GM21529 (cell line): ENCODE measurements around the gene ITPR1.

Source experiments
- ATAC-seq: cut with Tn5 transposase; IDR thresholded peaks from one replicate; pipeline ENCODE4 v1.9.1; 2021; ENCODE audit not compliant: unreplicated experiment

ITPR1 gene

DNA sequence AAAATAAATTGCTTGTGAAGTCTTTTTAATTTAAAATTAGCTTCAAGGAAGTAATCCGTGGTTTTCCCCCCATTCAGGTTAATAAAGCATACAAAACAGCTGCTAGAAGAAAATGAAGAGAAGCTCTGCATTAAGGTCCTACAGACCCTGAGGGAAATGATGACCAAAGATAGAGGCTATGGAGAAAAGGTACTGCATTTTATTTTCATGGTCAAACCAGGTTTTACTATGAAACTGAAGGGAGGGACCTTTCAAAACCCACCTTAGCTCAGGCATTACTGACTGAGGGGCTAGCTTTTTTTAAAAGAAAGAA, 218.5 kb downstream of the ITPR1 start:
- peak; percentile 24 for ATAC-seq

DNA sequence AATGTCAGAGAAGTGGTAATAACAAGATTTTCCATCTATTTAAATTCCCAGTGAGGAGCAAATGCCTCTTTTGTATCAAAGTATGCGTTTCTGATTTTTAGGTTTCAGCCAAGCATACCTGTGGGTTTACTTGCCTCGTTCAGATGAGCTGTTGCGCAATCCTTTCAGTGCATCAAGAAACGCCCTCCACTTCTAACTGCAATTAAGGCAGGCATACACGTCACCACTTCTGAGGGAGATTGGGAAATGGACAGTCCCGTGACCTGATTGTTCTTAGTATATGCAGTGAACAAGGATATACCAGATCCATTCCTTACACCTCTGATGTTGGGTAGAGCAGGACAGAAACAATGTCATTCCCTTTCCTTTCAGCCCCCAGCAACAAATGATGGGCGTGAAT, 219.0 kb downstream of the ITPR1 start:
- ATAC-seq = no peak

DNA sequence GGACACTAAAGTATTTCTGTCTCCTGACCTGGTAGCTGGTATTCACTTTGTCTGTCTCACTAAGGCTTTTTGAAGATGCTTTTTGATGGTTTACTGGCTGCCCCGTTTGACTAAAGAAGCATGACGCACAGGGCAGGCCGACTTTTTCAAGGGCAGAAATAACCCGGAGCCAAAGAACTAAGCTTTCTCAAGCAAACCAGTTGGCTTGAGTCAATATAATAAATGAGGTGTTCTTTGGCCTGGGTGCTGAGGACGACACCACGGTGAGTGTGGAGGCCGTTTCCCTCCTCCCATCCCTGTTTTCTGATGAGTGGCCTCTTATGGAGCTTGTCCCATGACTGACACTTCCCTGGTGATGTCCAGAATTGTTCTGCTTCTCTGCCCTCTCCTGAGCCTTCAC, 220.9 kb downstream of the ITPR1 start:
- no peak for ATAC-seq

DNA sequence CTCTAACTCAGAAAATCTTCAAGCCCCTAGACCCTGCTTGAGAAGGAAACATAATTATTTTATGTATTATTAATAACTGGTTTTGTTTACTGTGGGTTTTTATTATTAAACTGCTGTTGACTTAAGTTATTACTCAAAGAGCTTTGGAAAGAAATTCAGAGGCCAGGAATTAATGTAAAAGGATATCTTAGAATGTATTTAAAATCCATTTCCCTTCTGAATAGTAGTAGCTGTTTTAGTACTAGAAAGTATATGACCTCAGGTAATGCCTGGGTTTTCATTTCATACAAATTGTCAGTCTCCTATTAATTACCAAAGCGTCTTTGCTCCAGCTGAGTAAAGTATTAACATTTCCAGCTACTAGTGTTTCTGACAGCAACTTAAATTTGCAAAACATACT, 223.1 kb downstream of the ITPR1 start:
- ATAC-seq = no peak

DNA sequence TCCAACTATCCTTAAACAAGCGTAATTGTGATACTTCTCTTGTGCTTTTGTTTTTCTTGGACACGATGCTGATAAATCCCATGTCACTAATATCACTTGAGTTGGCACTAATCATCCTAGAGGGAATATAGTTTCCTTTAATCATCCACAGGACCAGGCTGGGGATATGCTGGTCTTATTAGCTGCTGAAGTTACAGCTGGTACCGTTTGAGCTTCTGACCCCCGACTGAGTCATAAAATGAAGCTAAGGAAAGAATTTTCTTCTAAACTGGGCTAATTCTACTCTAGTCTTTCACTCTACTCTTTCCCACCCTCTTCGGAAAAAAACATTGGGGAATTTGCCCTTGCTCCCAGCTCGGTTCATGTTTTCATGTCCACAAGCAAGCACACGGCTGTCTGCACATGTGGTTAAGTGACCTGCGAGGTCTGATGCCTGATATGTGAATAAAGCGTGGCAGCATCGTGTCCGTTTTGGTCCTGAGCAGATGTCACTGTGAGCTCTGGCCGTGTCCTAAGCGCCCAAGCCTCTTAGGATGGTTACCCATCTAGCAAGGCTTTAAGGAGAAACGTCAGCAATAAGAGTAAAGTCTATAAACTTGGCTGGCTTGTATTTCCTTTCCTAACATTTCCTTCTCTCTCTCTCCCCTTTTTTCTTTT, 223.7 kb downstream of the ITPR1 start:
- ATAC-seq = no peak

DNA sequence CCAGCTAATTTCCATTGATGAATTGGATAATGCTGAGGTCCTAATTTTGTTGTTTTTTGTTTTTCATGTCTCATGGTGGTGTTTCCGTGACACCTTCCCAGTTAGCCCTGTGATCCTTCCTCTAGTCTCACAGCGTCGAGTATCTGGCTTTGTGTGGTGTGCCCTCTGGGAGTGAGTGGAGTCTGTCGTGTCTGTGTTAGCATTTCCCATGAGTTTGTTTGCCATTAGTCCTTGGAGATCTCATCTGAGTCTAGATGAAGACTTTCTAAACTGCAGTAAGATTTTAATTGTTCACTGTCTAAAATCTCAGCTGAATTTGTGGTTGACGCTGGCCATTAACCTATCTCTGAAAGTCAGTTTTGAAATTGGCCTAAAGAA, 224.2 kb downstream of the ITPR1 start:
- ATAC-seq = no peak

DNA sequence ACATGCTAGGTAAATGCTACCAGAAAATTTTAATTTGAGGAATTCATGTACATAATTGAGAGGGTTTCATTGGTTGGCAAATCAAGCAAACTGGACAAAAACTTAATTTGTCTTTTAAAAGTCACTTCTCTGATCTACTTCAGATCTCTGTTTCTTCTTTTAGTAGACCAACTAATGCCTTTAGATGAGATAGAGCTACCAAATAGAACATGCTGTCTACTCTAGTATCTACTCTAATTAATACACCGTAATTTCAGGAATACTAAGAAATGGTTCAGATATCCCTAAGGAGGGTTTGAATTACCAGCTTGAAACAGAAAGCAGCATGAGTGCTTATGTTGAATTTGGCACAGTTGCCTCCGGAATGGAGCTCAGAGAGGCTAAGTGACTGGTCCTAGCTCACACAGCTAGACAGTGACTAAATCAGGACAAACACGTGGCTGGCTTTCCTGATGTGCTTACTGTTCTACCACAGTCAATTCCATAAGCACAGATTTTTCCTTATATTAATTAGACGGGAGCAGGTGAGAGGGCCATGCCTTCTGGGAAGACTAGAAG, 225.1 kb downstream of the ITPR1 start:
- no peak for ATAC-seq

DNA sequence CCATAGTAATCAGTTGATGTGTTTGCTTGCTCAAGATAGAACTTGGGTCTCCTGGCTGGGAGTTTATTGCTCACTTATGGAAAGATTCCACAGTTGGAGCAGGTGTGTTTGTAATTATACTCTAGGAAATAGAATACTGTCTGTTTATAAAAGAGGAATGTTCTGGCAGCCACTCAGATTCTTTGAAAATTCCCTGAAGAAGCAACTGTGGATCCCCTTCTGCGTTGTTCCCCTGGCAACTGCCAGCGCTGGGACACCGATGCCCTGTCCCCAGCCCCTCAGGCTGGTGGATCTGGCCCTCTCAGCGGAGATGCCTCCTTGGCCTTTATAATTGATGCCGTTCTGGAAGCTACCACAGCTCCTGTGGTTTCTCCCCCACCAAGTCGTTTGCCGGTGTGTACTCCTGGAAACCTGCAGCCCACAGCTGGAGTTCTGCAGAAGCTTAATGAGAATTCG, 225.9 kb downstream of the ITPR1 start:
- no peak for ATAC-seq

DNA sequence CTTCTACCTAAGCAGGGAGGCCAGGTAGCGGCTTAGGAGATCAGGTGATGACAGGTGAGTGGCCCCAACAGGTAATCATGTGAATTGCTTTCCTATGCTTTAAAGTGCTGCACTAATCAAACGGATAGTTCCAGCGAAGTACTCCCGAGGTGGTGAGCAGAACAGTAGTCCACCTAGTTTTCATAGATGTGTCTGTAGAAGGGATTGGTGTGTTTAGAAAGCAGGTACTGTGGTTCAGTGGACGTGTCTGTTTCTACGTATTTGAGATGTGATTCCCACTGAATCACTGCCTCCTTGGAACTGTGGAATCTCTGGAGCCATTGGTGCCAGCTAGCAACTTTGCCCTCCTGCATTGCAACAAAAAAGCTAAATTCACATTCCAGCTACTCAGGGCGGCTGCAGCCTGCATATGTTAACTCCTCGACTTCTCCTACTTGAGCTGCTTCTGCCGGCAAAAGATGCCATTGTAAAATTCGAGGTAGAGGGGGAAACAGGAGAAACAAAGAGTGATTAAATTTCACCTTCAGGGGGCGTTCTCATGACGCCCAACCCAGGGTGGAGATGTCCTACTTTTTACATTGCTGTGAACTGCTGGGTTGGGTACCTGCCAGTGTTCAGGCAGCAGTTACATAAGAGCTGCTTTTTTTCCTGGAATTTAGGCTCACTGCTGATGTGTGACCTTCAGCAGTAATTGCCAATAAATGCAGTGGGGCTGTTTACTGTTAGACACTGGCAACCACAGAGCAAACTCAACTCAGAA, 227.3 kb downstream of the ITPR1 start:
- ATAC-seq = peak; percentile 48

DNA sequence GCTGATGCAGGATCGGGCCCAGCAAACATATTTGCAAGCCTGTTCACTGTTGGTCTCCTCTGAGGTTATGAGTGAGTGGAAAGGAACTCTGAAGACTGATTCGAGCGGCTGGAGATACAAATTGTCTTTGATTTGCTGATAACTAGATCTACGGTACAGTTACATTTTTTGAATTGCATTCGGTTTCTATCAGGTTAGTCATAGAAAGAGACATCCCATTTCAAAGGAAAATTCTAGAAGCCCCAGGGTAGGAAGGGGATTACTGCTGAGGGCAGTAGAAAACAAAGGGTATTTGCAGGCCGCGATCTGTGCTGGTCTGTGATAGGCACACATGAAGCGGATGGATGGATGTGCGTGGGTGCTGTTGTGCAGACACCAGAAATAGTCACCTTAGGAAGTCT, 228.4 kb downstream of the ITPR1 start:
- no peak for ATAC-seq

DNA sequence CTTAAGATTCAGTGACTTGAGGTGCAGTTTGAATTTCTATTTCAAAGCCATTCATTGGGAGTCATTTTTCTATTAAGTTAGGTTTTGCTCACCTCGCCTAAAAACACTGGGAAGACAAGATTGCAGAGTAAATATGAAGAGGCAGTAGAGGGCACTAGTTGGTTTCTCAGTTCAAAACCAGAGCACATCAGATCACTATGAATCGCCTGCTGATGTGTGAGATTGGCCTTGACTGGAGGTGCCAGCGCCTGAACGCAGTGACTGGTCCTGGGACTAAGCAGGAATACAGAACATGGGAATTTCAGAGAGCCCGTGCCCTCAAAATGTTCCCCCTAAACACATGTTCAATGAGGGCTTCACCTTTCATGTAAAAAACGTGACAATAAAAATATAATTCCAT, 229.0 kb downstream of the ITPR1 start:
- ATAC-seq = no peak

DNA sequence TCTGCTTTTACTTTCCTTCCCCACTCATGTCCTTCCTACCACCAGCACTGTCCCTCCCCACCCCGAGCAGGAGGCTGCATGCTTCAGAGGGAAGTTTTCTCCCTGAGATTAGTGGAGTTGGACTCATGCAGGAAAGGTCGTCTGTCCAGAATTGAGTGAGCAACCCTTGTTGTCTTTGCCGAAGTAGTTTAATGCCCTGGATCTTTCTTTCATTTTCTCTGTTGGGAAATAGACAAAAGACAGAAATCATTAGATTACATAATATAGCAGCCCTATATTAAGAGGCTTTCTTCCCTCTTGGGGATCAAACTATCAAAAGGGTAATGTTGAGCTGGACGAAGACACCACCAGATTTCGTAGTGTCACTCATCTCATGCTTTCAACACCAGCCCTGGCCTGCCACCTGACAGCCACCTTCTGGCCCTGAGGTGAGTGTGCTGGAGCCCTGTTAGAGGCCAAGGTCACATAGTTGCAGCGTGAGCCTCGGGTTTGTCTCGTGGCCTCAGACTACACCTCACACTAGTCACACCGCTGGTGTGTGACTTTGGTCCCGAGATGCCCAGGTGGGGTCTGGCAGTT, 231.0 kb downstream of the ITPR1 start:
- ATAC-seq = no peak

DNA sequence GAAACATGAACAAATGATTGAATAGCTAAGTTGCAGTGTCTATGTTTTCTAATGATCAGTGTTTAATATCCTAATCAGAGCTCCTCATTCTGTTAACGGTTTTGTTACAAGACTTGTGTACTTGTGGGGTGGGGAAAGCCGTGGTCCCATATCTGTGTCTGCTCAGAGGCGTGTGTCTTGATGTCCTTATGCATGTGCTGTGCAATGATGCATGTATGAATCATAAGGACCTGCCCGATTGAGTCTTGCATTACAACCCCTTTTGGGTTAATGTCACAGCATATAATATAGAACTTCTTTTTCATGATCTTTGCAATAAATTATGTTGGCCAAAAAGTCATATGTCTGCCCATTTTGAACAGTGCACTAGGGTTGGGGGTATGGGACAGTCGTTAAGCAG, 233.4 kb downstream of the ITPR1 start:
- ATAC-seq = no peak

DNA sequence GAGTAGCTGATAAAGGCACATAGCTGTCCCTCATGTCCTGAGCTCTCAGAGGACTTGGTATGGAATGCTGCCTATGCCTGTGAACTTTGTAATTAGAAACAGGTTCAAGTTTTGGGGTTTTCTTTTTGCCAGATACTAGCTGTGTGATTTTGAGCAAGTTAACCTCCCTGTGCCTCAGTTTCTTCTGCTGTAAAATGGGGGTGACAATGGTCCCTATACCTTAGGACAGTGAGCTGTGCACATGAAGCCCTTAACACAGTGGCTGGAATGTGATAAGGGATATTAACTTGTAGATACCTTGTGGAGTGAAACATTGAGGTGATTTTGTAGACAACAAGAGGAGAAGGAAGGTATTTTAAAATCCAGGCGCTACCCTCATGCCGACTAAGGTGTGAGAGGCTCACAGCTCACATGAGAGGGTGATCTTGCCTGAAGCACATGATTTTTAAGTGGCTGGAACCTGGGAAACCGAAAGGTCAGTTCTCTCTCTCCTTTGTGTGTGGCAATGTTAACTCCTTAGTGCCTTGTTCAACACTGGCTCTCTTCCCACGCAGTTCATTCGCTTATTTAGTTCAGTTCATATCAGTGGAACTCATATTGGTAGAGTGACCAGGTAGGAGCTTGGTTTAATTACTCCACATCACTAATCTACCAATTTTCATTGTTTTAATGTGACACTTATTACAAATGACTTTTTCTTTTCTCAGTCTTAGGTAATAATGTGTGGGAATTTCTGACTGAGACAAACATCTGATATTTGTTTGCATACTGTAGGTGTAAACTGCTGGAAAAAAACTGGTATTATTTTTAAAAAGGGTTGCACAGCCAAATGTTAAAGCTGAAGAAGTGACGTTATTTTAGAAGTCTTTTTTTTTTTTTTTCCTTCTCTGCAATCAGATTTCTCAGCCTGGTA, 236.2 kb downstream of the ITPR1 start:
- ATAC-seq = no peak

DNA sequence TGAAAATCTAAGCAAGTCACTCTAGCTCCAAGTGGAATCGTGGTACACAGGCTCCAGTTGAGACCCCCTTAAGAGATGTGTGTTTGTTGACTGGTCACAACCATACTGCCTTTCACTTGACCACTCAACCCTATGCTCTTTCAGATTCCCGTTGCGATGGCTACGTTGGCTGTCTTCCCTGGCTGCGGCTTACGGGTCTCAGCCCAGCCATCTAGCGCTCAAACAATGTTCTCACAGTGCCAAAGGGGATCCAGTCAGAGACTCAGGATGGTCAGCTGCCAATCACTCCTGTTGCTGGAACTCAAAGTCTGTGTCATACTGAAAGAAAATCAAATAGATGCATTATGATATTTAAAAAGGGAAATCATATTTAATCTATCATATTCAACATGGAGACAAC, 237.6 kb downstream of the ITPR1 start:
- no peak for ATAC-seq

DNA sequence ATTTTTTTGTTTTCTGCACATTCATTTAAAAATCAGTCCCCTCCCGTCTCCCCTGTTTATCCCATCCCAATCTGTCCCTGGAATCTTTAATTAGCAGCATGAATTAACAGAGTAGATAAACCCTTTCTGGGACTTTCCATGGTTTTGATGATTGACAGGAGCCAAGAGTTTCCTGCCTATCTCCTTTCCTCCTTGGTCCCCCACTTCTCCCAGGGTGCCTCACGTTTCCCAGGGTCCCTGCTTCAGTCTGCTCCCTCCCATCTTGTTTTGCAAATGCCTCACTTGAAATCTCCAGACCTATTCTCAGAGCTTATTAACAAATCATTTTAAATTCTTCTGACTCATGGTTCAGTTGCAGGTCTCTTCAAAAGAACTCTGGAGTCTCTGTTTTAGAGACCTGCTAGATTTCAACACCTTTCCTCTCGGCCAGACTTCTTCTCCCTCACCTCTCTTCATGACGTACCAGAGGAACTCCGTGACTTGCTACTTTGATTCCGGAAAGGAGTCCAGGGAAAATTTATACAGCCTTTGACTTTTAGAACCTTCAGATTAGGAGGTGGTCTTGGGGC, 238.5 kb downstream of the ITPR1 start:
- ATAC-seq = no peak

DNA sequence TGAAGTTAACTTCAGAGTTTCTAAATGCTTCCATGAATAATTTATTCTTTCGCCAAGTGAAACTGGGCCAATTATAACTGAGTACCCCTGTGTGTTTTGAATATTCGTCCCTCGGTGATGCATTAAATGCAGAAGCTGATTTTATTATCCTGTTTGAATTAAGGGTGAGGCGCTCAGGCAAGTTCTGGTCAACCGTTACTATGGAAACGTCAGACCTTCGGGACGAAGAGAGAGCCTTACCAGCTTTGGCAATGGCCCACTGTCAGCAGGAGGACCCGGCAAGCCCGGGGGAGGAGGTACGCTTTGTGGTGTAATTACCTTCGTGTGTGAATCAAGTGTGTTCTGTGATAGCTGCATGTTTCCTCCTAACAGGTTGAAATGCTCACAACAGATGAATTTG, 239.8 kb downstream of the ITPR1 start:
- ATAC-seq = no peak

DNA sequence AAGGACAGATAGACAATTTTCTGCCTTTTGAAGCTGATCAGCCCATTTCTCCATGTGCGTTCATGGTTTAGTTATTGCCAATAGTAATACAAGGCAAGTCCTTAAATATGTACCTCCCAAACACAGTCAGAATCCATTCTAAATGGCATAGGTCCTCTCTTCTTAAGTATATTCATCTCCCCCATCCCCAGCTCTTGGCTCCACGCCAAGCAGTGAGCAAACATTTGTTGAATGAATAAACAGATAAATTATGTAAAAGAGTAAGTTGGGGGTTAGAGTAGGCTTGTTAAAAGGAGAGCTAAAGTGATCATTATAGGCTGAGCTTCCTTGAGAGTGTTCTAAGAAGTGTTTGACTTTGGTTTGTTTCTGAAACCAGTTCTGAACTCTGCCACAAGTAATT, 241.3 kb downstream of the ITPR1 start:
- ATAC-seq = no peak

DNA sequence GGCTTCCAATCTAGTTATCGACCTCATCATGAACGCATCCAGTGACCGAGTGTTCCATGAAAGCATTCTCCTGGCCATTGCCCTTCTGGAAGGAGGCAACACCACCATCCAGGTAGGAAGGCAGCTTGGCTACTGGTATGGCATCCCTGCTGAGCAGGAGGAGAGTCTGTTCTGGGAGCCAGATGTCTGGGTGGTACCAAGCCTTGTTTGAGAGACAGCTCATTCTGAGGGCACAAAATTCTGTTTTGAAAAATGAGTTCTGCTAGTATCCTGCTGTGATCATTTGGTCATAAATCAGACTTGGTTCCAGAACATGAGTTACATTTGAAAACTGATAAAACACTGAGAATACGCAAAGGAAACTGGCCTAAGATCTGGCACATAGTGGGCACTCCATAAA, 242.1 kb downstream of the ITPR1 start:
- ATAC-seq = no peak

DNA sequence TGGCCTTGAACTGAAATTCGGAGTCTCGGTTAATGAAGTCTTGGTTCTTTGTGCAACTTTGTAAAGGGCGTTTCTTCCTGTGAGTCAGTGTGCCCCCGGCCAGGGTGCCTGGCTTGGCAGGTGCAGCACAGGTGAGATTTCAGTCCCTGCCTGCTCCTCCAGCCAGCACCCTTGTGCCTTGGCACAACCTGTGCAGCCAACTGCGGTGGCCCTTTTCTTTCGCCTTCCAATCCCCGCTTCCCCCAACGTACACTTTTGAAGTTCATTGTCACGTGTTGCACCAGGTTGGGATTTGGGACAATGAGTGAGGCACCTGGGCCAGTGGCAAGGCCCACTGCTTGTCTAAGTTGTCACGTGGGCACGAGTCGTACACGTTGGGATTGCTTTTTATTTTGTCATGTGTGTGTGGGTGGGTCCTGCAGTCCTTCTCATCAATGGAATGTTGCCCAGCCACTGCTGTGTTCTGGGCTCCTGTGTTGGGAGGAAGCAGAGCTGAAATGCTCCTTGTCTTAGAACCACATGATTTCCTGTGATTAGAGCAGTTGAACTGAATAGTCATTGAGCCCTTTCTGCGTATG, 243.2 kb downstream of the ITPR1 start:
- ATAC-seq = no peak
